ENCODE data around the gene PLXNA3.

The PLXNA3 gene

DNA sequence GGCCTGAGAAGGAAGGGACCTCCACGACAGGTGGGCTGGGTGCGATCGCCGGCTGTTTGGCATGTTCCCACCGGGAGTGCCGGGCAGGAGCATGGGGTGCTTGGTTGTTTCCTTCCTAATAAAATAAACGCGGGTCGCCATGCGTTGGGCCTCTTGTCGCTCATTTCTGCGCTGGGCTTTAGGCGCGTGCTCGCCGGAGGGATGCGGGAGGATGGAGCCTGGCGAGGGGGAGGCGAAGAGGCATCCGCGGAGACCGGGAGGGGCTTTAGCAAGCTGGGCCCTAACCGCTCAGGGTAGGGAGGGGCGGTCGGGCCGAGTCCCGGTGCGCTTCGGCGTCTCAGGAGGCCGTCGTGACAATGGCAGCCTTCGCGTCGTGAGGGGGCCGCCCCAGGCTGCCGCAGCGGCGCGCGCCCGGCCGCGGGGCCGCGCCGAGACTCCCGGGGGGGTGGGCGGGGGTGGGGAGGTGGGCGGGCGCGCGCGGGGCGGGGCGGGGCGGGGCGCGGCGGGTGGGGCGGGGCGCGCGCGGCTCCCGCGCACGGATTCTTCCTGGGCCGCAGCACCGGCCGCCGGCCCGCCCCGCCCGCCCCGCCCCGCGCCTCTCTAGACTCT lies 21.6 kb upstream of the PLXNA3 start:
- DNase-seq: peak; percentile 67

- no peak for DNase-seq
Measured at GRCh38 chrX:154436983-154437752, 20.9 kb upstream of the PLXNA3 start, which contains the start of gene GDI1. GDI1 (plus strand) TSS chrX:154437154; CDS start chrX:154437255, 101 bp downstream.

- DNase-seq: no peak
Measured at GRCh38 chrX:154437971-154438893, 19.8 kb upstream of the PLXNA3 start.

- no peak for DNase-seq
Measured at GRCh38 chrX:154439841-154440240, 18.2 kb upstream of the PLXNA3 start.

DNA sequence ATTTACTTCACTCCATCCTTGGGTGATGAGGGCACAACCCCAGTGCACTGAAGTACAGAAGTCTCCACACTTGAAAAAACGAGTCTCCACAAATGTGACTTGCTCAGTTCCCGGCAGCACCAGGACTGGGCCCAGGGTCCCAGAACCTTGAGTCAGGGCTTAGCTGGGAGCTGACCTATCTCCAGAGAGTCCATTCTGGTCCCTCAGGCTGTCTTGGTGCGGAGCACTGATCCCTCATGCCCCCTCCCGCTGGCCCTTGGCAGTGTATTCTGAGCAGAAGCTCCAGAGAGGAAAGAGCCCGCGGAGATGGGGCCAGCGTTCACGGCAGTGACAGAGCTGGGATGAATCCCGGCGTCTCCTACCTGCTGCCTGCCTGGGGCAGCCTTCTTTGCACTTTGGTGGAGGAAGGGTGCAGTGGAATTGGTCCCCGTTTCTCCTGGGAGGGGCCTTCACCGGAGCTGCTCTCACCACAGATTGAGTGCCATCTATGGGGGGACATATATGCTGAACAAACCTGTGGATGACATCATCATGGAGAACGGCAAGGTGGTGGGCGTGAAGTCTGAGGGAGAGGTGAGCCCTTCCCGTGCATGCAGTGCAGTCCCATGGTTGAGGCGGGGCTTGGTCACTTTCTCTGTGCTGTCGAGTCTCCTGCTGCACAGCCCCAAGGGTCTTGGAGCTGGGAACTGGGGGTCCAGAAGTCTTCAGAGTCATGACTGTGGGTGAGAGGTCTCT lies 17.3 kb upstream of the PLXNA3 start:
- DNase-seq: no peak

DNA sequence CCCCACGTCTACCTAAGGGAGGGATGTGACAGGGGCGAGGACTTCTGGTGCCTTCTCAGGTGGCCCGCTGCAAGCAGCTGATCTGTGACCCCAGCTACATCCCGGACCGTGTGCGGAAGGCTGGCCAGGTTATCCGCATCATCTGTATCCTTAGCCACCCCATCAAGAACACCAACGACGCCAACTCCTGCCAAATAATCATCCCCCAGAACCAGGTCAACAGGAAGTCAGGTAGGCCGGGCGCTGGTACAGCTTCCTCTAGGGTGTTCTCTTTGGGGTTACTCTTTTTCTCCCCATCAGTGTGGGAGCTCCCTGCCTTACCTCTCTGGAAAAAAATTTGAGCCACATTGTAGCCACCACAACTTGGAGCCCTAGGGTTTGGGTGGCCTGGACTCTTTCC lies 16.5 kb upstream of the PLXNA3 start:
- no peak for DNase-seq

GRCh38 chrX:154441984-154442707 lies 15.9 kb upstream of the PLXNA3 start:
- no peak for DNase-seq

- DNase-seq: no peak
Measured at GRCh38 chrX:154443479-154443910, 14.6 kb upstream of the PLXNA3 start.

GRCh38 chrX:154443992-154444754 lies 13.9 kb upstream of the PLXNA3 start, which contains the start of gene FAM50A:
FAM50A (plus strand) TSS chrX:154444141; CDS start chrX:154444236, 95 bp downstream.
- DNase-seq: peak; percentile 72

GRCh38 chrX:154444755-154445246 lies 13.3 kb upstream of the PLXNA3 start:
- no peak for DNase-seq

- DNase-seq: no peak
Measured at GRCh38 chrX:154445776-154446175, 12.3 kb upstream of the PLXNA3 start.

DNA sequence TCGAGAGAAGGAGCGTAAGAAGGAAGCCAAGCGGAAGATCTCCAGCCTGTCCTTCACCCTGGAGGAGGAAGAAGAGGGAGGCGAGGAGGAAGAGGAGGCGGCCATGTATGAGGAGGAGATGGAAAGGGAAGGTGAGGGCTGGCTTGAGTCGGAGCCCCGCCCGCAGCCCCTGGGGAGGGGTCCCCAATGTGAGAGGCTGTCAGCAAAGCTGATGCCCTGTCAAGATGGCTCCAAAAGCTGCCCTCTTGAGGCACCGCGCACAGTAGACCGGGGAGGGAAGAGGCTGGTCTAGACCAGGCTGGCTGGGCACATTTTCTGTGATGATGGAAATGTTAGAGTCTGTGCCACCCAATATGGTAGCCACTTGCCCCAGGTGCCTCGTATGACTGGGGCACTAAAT lies 11.7 kb upstream of the PLXNA3 start:
- no peak for DNase-seq

GRCh38 chrX:154448484-154448883 lies 9.6 kb upstream of the PLXNA3 start:
- no peak for DNase-seq

- no peak for DNase-seq
Measured at GRCh38 chrX:154449618-154450017, 8.5 kb upstream of the PLXNA3 start.

DNA sequence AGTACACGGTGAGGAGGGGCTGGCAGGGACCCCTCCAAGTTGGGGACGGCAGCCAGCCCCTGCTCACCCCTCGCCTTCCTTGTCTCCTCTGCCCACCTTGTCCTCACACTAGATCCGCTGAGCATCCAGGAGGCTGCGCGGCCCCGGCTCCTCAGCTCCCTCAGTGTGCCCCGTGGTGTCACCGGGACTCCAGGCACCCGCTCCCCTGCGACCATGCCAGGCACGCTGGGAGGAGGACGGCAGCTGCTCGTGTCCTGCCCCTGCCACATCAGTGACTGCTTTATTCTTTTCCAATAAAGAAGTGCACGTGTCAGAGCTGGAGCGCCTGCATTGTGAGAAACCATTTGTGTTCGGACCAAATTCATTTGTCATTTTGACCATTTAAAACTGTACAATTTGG lies 7.8 kb upstream of the PLXNA3 start:
- no peak for DNase-seq

GRCh38 chrX:154452823-154453222 lies 5.3 kb upstream of the PLXNA3 start:
- DNase-seq: no peak

DNA sequence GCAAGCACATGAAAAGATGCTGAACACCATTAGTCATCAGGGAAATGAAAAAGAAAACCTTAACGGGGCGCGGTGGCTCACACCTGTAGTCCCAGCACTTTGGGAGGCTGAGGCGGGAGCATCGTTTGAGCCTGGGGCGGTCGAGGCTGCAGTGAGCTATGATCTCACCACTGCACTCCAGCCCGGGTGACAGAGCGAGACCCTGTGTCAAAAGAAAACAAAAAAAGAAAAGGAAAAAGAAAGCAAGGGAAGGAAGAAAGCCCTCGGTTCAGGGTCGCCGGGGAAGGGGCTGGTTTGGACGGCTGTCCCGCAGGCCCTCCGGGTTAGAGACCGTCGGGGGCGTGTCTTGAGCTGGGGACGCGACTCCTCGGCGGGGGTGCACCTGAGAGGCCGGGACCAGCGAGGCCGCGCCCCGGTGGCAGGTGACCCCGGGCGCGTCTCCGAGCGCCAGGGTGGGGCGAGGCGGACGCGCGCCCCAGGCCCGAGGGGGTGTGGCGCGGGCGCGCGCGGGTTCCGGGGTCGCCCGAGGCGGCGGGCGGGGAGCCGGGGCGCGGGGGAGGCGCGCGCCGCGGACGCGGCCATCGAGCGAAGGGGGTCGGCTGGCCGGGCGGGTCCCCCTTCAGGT lies 478 bp upstream of the PLXNA3 start:
- no peak for DNase-seq

GRCh38 chrX:154458954-154459778 lies 1.1 kb downstream of the PLXNA3 start:
- no peak for DNase-seq

GRCh38 chrX:154459832-154460231 lies 1.8 kb downstream of the PLXNA3 start:
- DNase-seq: no peak

Measured in activated T-cell treated with anti-CD3 and anti-CD28 coated beads, Interleukin-2, amount 50 U/mL, for 1 hour (primary cell).